Measurements from ENCODE around the gene RAB26.

The RAB26 gene

DNA sequence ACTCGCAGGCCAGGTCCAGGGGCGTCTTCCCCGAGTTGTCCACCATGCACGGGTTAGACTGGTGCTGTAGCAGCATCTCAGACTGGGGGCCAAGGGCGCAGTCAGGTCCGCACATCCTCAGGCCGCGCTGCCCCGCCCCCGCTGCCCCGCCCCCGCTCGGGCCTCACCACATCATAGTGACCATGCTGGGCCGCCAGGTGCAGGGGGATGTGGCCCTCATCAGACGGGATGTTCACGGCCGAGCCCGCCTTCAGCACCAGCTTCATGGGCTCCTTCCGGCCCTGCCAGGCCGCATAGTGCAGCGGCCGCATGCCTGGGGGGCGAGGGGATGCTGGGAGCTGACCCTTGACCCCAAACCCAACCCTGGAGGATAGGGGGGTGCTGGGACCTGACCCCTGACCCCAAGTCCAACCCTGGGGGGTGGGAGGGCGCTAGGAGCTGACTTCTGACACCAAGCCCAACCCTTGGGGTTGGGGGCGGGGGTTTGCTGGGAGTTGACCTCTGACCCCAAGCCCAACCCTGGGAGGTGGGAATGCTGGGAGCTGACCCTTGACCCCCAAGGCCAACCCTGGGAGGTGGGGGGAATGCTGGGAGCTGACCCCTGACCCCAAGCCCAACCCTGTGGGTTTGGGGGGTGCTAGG, 40.9 kb downstream of the RAB26 start:
- Histone ChIP-seq H3K27me3 (ENCODE audit: insufficient read depth, low read length) (peaks cover 18% of the 10 kb centered on the region; the same call in 1 of the 2 replicates), H3K27ac (ENCODE audit: low read depth, low read length, poor library complexity, severe bottlenecking) (no peak overlapping the region), H3K36me3 (ENCODE audit: insufficient read depth, low read length) (no peaks in the 10 kb centered on the region), H3K79me2 (ENCODE audit: insufficient read depth, low read length) (no peaks in the 10 kb centered on the region), H3K9me2 (ENCODE audit: low read depth, low read length) (no peaks in the 10 kb centered on the region), H3K9ac (ENCODE audit: low read length) (no peak overlapping the region), H3K4me3 (ENCODE audit: low read depth, low read length, poor library complexity, severe bottlenecking) (no peak overlapping the region), H4K20me1 (ENCODE audit: insufficient read depth, low read length) (no peaks in the 10 kb centered on the region), H3K4me1 (ENCODE audit: insufficient read depth, low read length, severe bottlenecking) (no peaks in the 10 kb centered on the region), H3K4me2 (ENCODE audit: low read length) (no peak overlapping the region), H3K9me3 (ENCODE audit: low read length) (no peaks in the 10 kb centered on the region), H3F3A (ENCODE audit: insufficient read depth, low read length) (no peaks in the 10 kb centered on the region), H2AFZ (ENCODE audit: low read length) (no peak overlapping the region)
- no peak for TF ChIP-seq EZH2 (IDR thresholded peaks at IDR 0.05; ENCODE audit: borderline replicate concordance, low read length)
- TF ChIP-seq, protein P1, sequence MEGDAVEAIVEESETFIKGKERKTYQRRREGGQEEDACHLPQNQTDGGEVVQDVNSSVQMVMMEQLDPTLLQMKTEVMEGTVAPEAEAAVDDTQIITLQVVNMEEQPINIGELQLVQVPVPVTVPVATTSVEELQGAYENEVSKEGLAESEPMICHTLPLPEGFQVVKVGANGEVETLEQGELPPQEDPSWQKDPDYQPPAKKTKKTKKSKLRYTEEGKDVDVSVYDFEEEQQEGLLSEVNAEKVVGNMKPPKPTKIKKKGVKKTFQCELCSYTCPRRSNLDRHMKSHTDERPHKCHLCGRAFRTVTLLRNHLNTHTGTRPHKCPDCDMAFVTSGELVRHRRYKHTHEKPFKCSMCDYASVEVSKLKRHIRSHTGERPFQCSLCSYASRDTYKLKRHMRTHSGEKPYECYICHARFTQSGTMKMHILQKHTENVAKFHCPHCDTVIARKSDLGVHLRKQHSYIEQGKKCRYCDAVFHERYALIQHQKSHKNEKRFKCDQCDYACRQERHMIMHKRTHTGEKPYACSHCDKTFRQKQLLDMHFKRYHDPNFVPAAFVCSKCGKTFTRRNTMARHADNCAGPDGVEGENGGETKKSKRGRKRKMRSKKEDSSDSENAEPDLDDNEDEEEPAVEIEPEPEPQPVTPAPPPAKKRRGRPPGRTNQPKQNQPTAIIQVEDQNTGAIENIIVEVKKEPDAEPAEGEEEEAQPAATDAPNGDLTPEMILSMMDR (IDR thresholded peaks at IDR 0.05; ENCODE audit: low read length): no peak

DNA sequence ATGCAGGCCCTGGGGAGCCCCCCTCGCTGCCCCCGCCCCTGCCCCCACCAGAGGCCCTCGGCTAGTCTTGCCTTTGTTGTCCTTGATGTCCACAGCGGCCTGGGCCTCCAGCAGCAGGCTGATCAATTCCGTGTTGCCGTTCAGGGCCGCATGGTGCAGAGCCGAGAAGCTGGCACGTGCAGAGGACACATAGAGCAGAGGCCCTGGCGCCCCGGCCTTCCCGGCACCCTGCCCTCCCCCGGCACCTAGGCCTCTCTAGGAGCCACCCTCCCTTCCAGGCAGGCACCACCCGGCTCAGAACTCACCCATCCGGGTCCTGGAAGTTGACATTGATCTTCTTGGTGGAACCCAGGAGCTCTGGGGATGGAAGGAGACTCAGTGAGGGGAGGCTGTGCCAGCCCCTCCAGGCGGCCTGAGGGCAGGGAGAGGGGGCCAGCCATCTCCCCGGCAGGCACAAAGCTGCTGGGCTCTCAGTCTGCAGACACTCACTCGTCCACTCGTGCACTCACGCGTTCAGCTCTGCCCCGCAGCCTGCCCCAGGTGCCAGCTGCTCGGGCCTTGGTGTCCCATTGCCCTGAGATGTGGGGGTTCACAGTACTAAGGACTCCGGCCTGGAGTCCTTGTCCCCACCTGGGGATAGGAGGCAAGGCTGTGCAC, 41.7 kb downstream of the RAB26 start:
- no peaks in the 10 kb centered on the region for H3K36me3 ChIP-seq (ENCODE audit: insufficient read depth, low read length)
- no peaks in the 10 kb centered on the region for H3K79me2 ChIP-seq (ENCODE audit: insufficient read depth, low read length)
- H3K9ac ChIP-seq (ENCODE audit: low read length): no peak overlapping the region
- H3K4me3 ChIP-seq (ENCODE audit: low read depth, low read length, poor library complexity, severe bottlenecking): no peak overlapping the region
- no peaks in the 10 kb centered on the region for H3K9me3 ChIP-seq (ENCODE audit: low read length)
- TF ChIP-seq EZH2 (IDR thresholded peaks at IDR 0.05; ENCODE audit: borderline replicate concordance, low read length): no peak
- H3F3A ChIP-seq (ENCODE audit: insufficient read depth, low read length): no peaks in the 10 kb centered on the region
- no peak overlapping the region for H3K4me2 ChIP-seq (ENCODE audit: low read length)
- no peaks in the 10 kb centered on the region for H3K4me1 ChIP-seq (ENCODE audit: insufficient read depth, low read length, severe bottlenecking)
- H4K20me1 ChIP-seq (ENCODE audit: insufficient read depth, low read length): no peaks in the 10 kb centered on the region
- H3K27ac ChIP-seq (ENCODE audit: low read depth, low read length, poor library complexity, severe bottlenecking): no peak overlapping the region
- H2AFZ ChIP-seq (ENCODE audit: low read length): no peak overlapping the region
- H3K27me3 ChIP-seq (ENCODE audit: insufficient read depth, low read length): peaks cover 21% of the 10 kb centered on the region; the same call in 1 of the 2 replicates
- no peaks in the 10 kb centered on the region for H3K9me2 ChIP-seq (ENCODE audit: low read depth, low read length)

DNA sequence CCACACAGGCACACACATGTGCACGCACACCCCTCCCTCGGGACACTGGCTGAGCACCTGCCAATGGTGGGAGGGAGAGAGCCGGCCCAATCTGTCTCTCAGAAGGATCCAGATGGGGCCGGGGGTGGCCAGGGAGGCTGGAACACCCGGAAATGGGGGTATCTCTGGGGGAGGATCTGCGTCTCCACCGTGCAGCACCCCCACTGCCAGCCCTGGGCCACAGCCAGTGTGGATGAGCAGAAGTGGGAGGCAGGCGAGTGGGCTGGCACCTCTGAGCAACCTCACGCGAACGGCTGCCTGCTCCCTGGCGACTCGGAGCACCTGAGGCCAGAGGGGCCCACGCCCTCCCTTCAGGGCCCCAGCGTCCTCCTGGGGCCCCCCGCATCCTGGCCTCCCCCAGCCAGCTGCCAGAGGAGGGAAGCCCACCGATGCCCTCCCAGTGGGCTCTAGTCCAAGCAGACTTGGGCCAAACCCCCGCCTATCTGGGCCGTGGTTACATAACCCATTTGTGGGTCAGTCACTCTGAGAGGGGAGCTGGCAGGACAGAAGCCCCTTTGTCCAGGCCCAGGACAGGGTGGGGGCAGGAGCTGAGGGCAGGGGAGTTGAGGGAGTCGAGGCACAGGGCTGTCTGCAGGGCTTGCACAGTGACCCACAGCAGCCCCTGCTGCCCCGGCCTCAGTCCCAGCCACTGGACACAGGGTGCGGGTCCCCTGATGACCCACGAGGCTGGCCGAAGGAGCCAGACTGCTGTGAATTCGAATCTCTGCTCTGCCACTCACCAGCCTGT, 42.4 kb downstream of the RAB26 start:
- Histone ChIP-seq H3K79me2 (ENCODE audit: insufficient read depth, low read length) (no peaks in the 10 kb centered on the region), H3F3A (ENCODE audit: insufficient read depth, low read length) (no peaks in the 10 kb centered on the region), H2AFZ (ENCODE audit: low read length) (no peak overlapping the region), H3K9ac (ENCODE audit: low read length) (no peak overlapping the region), H3K4me3 (ENCODE audit: low read depth, low read length, poor library complexity, severe bottlenecking) (no peak overlapping the region), H3K9me2 (ENCODE audit: low read depth, low read length) (no peaks in the 10 kb centered on the region), H4K20me1 (ENCODE audit: insufficient read depth, low read length) (no peaks in the 10 kb centered on the region), H3K27me3 (ENCODE audit: insufficient read depth, low read length) (peaks cover 28% of the 10 kb centered on the region; the same call in 1 of the 2 replicates), H3K4me2 (ENCODE audit: low read length) (no peak overlapping the region), H3K4me1 (ENCODE audit: insufficient read depth, low read length, severe bottlenecking) (peaks cover 1% of the 10 kb centered on the region), H3K9me3 (ENCODE audit: low read length) (no peaks in the 10 kb centered on the region), H3K36me3 (ENCODE audit: insufficient read depth, low read length) (no peaks in the 10 kb centered on the region), H3K27ac (ENCODE audit: low read depth, low read length, poor library complexity, severe bottlenecking) (no peak overlapping the region)
- TF ChIP-seq, protein P1 (IDR thresholded peaks at IDR 0.05; ENCODE audit: low read length): no peak
- TF ChIP-seq EZH2 (IDR thresholded peaks at IDR 0.05; ENCODE audit: borderline replicate concordance, low read length): no peak

Measured in OCI-LY1 (cell line).